G401 (cell line): ENCODE data around the gene FRAS1. TPM values are rescaled to one million over a fixed set of nuclear protein-coding genes. Genes with fewer than 3 reads are reported as not detected.
"Not testable (repeated sequence)": the region's sequence is repeated elsewhere in the genome, so short reads cannot be mapped to it uniquely, and the experiment has no call there.

ENCODE experiments used
- DNase-seq: peaks from one replicate; pipeline ENCODE4 v3.0.0-alpha.2; 2015; ENCODE audit warnings: low spot score
- in situ Hi-C: cut with HindIII; loops from 2 replicates; pipeline ENCODE4 v1.10.0; 2016; ENCODE audit warnings: low sequenced_read_pairs, mixed read lengths
- total RNA-seq: library from RNA; depleted of rRNA; stranded (reverse); fragments of >200 nt; shearing (Covaris generic); gene quantifications from 2 replicates; pipeline ENCODE4 v1.2.3, GENCODE V29; 2014

FRAS1 gene
- total RNA-seq, 1 experiment from 2014 or later, result not detected

GRCh38 chr4:78199984-78200383, 142.9 kb downstream of the FRAS1 start:
- in situ Hi-C loops, result no loop called here

GRCh38 chr4:78200949-78201348, 143.8 kb downstream of the FRAS1 start:
- in situ Hi-C loops, result no loop called here

More at GRCh38 chr4:78199984-78200383, 142.9 kb downstream of the FRAS1 start:
- DNase-seq, result no peak

GRCh38 chr4:78204176-78204575, 147.1 kb downstream of the FRAS1 start:
- in situ Hi-C loops, result no loop called here
- no peak for DNase-seq

More at GRCh38 chr4:78200949-78201348, 143.8 kb downstream of the FRAS1 start:
- no peak for DNase-seq

- DNase-seq, result no peak
- in situ Hi-C loops, result no loop called here
These were observed 148.5 kb downstream of the FRAS1 start for GRCh38 chr4:78205591-78205990.

GRCh38 chr4:78207541-78207940, 150.4 kb downstream of the FRAS1 start:
- in situ Hi-C loops, result no loop called here
- DNase-seq, result no peak

GRCh38 chr4:78207951-78208350, 150.8 kb downstream of the FRAS1 start:
- no peak for DNase-seq
- in situ Hi-C loops, result no loop called here

- DNase-seq, in situ Hi-C loops: not testable (repeated sequence)
These were observed 151.8 kb downstream of the FRAS1 start for GRCh38 chr4:78208896-78209295.

- in situ Hi-C loops, result no loop called here
- DNase-seq, result no peak
These were observed 153.7 kb downstream of the FRAS1 start for GRCh38 chr4:78210694-78211410.

GRCh38 chr4:78213218-78213617, 156.1 kb downstream of the FRAS1 start:
- DNase-seq, result no peak
- in situ Hi-C loops, result no loop called here

GRCh38 chr4:78214078-78214477, 157.0 kb downstream of the FRAS1 start:
- in situ Hi-C loops, result no loop called here

GRCh38 chr4:78217557-78217956, 160.4 kb downstream of the FRAS1 start:
- no peak for DNase-seq
- in situ Hi-C loops, result no loop called here

More at GRCh38 chr4:78214078-78214477, 157.0 kb downstream of the FRAS1 start:
- no peak for DNase-seq

GRCh38 chr4:78218260-78218659, 161.1 kb downstream of the FRAS1 start:
- in situ Hi-C loops, result no loop called here
- DNase-seq, result no peak

- no peak for DNase-seq
- in situ Hi-C loops, result no loop called here
These were observed 162.7 kb downstream of the FRAS1 start for GRCh38 chr4:78219825-78220224.

GRCh38 chr4:78220283-78220682, 163.2 kb downstream of the FRAS1 start:
- in situ Hi-C loops, result no loop called here
- no peak for DNase-seq

GRCh38 chr4:78222575-78223186, 165.6 kb downstream of the FRAS1 start:
- DNase-seq, result no peak
- in situ Hi-C loops, result no loop called here

GRCh38 chr4:78225236-78225635, 168.1 kb downstream of the FRAS1 start:
- DNase-seq, result no peak
- in situ Hi-C loops, result no loop called here

- in situ Hi-C loops, result no loop called here
- no peak for DNase-seq
These were observed 169.2 kb downstream of the FRAS1 start for GRCh38 chr4:78226279-78226678.

GRCh38 chr4:78227411-78228057, 170.4 kb downstream of the FRAS1 start:
- in situ Hi-C loops, result no loop called here
- DNase-seq, result no peak

GRCh38 chr4:78235800-78236199, 178.7 kb downstream of the FRAS1 start:
- no peak for DNase-seq
- in situ Hi-C loops, result no loop called here

GRCh38 chr4:78237360-78237759, 180.2 kb downstream of the FRAS1 start:
- in situ Hi-C loops, result no loop called here
- no peak for DNase-seq
